ENCODE data around the gene MAPKAP1. TPM values are rescaled to one million over a fixed set of nuclear protein-coding genes. Genes with fewer than 3 reads are reported as not detected.

The MAPKAP1 gene
- total RNA-seq, 1 donor from 2014 or later, result 70.7 TPM

DNA sequence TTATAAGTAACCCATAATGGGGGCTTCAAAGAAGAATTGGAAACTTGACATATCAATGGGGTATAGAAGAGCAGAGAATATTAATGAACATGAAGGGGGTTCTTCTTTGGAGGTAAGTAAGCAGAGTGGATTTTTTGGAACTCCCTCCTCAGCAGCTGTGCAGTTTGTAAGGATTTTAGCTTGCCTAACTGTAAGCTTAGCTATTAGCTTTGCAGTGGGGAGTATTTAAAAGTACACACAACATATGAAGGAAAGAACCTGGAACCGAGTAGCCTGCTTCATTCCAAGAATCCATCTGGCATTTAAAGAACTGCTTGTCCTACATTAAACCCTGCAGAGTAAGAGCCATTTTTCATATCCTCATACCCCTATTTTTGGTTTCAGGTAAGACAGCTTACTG is 38.0 kb upstream of the MAPKAP1 start:
- Histone ChIP-seq H3K4me1 (peaks cover 12% of the 10 kb centered on the region), H3K36me3 (no peaks in the 10 kb centered on the region), H3K9me3 (no peaks in the 10 kb centered on the region), H3K4me3 (no peak overlapping the region), H3K27ac (no peak overlapping the region), H3K27me3 (no peaks in the 10 kb centered on the region)
- DNase-seq (ENCODE audit: extremely low spot score in 2 of 2), result no peak
- TF ChIP-seq, protein P1, sequence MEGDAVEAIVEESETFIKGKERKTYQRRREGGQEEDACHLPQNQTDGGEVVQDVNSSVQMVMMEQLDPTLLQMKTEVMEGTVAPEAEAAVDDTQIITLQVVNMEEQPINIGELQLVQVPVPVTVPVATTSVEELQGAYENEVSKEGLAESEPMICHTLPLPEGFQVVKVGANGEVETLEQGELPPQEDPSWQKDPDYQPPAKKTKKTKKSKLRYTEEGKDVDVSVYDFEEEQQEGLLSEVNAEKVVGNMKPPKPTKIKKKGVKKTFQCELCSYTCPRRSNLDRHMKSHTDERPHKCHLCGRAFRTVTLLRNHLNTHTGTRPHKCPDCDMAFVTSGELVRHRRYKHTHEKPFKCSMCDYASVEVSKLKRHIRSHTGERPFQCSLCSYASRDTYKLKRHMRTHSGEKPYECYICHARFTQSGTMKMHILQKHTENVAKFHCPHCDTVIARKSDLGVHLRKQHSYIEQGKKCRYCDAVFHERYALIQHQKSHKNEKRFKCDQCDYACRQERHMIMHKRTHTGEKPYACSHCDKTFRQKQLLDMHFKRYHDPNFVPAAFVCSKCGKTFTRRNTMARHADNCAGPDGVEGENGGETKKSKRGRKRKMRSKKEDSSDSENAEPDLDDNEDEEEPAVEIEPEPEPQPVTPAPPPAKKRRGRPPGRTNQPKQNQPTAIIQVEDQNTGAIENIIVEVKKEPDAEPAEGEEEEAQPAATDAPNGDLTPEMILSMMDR (IDR thresholded peaks at IDR 0.05), result no peak
- TF ChIP-seq POLR2A (IDR thresholded peaks at IDR 0.05), result no peak
- no peak for TF ChIP-seq POLR2AphosphoS5 (IDR thresholded peaks at IDR 0.05; ENCODE audit: insufficient read depth in 1 of 2, low read depth in 1 of 2)
- intact Hi-C loops (cut with DNase I), result loop anchor here (5.0 to 10.0 kb wide), 2 partner anchors 97 to 140 kb away; no protein-coding TSS in a partner anchor

DNA sequence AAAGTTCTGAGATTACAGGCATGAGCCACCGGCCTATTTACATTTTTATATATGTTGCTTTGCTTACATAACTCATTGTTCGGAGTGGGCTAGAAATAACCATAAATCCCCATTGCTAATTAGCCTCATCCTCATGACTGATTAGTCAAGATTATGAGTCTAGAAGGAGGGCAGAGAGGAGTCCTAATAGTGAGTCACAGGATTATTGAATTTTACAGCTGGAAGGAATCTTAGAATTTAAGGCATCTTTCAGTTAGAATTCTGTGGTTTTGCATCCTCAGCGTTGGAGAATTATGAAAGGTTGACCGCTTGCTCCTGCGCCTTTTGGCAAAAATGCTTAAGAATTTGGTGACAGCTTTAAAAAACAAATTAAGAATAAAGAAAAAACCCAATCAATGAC is 37.6 kb upstream of the MAPKAP1 start:
- peaks cover 12% of the 10 kb centered on the region for H3K4me1 ChIP-seq
- no peak overlapping the region for H3K4me3 ChIP-seq
- H3K27me3 ChIP-seq, result no peaks in the 10 kb centered on the region
- no peaks in the 10 kb centered on the region for H3K9me3 ChIP-seq
- no peak overlapping the region for H3K27ac ChIP-seq
- H3K36me3 ChIP-seq, result no peaks in the 10 kb centered on the region
- TF ChIP-seq, protein P1 (IDR thresholded peaks at IDR 0.05), result no peak
- TF ChIP-seq POLR2AphosphoS5 (IDR thresholded peaks at IDR 0.05; ENCODE audit: insufficient read depth in 1 of 2, low read depth in 1 of 2) (no peak), POLR2A (IDR thresholded peaks at IDR 0.05) (no peak)
- no peak for DNase-seq (ENCODE audit: extremely low spot score in 2 of 2)
- intact Hi-C loops (cut with DNase I), result loop anchor here (5.0 to 10.0 kb wide), 2 partner anchors 98 to 140 kb away; no protein-coding TSS in a partner anchor

DNA sequence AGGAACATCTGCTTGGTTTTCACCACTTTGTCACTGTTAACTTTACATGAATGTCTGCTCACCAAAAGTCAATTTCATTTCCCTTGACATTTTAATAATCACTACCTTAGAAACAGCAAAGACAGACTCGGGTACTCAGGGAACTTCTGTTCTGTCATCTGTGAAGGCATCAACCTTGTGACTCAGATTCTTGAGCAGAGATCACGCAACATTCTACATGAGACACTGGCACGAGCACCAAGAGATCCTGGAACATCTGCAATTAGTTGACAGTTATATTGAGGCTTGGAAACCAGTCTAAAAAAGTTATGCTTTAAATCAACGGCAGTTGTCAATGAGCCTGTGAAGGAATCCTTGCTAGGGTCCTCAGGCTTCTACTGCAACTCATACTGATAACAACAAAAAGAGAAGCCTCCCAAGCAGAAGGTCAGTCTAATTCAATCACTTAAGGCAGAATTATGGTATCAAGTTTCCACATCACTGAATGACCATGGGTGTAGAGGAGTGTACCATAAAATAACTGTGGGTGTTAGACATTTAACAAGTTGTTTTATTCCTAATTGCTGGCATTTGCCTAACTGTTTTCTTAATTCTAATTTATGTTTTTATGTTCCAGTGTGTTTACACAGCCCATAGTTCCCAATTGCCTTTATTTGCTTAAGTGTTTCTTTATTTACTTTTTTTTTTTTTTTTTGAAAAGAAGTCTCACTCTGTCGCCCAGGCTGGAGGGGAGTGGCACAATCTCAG is 36.8 kb upstream of the MAPKAP1 start:
- intact Hi-C loops (cut with DNase I), result loop anchor here (10.0 kb wide), 1 partner anchor 141 kb away; no protein-coding TSS in a partner anchor
- TF ChIP-seq POLR2AphosphoS5 (IDR thresholded peaks at IDR 0.05; ENCODE audit: insufficient read depth in 1 of 2, low read depth in 1 of 2) (no peak), POLR2A (IDR thresholded peaks at IDR 0.05) (no peak)
- TF ChIP-seq, protein P1 (IDR thresholded peaks at IDR 0.05), result no peak

DNA sequence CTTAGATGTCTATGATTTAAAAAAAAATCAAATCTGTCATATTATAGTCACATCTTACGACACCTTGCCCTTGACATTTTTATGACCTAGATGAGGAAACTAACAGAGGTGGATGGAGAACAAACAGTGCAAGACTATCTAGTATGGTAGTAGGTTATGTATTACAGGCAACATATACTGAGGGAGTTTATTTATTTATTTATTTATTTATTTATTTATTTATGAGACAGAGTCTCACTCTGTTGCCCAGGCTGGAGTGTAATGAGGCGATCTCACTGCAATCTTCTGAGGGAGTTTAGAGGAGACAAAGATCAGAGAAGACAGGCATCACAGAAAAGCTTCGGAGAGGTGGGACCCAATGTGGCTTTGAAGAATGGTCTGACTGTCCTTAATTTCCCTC is 35.6 kb upstream of the MAPKAP1 start:
- no peak overlapping the region for H3K27ac ChIP-seq
- no peaks in the 10 kb centered on the region for H3K27me3 ChIP-seq
- H3K4me3 ChIP-seq, result no peak overlapping the region
- H3K9me3 ChIP-seq, result no peaks in the 10 kb centered on the region
- TF ChIP-seq POLR2A (IDR thresholded peaks at IDR 0.05) (no peak), POLR2AphosphoS5 (IDR thresholded peaks at IDR 0.05; ENCODE audit: insufficient read depth in 1 of 2, low read depth in 1 of 2) (no peak)
- TF ChIP-seq, protein P1 (IDR thresholded peaks at IDR 0.05), result no peak
- intact Hi-C loops (cut with DNase I), result loop anchor here (10.0 kb wide), 1 partner anchor 142 kb away; no protein-coding TSS in a partner anchor
- peaks cover 12% of the 10 kb centered on the region for H3K4me1 ChIP-seq
- no peaks in the 10 kb centered on the region for H3K36me3 ChIP-seq
- DNase-seq (ENCODE audit: extremely low spot score in 2 of 2), result no peak

More for the DNA sequence above, 36.8 kb upstream of the MAPKAP1 start:
- Histone ChIP-seq H3K36me3 (no peaks in the 10 kb centered on the region), H3K9me3 (no peaks in the 10 kb centered on the region), H3K4me1 (peaks cover 12% of the 10 kb centered on the region), H3K27ac (no peak overlapping the region), H3K27me3 (no peaks in the 10 kb centered on the region), H3K4me3 (no peak overlapping the region)
- no peak for DNase-seq (ENCODE audit: extremely low spot score in 2 of 2)

DNA sequence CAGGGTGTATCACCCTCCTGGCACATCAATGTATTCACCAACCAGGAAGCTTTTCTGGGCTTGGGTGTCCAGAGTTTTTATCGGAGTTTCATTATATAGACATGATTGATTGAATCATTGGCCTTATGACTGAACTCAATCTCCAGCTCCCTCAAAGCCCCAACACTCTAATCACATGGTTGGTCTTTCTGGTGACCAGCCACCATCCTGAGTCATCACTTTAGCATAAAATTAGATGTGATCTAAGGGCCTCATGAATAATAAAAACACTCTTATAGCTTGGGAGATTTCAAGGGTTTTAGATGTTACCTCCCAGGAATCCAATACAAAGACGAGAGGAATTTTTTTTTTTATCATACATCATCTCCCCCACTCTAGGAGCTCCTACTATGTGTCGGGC is 32.4 kb upstream of the MAPKAP1 start:
- Histone ChIP-seq H3K27me3 (no peaks in the 10 kb centered on the region), H3K4me1 (no peaks in the 10 kb centered on the region), H3K9me3 (no peaks in the 10 kb centered on the region), H3K36me3 (no peaks in the 10 kb centered on the region), H3K4me3 (no peak overlapping the region), H3K27ac (no peak overlapping the region)
- intact Hi-C loops (cut with DNase I), result no loop called here
- no peak for DNase-seq (ENCODE audit: extremely low spot score in 2 of 2)
- no peak for TF ChIP-seq POLR2A (IDR thresholded peaks at IDR 0.05)
- TF ChIP-seq, protein P1 (IDR thresholded peaks at IDR 0.05), result no peak
- TF ChIP-seq POLR2AphosphoS5 (IDR thresholded peaks at IDR 0.05; ENCODE audit: insufficient read depth in 1 of 2, low read depth in 1 of 2), result no peak

All from vagina (tissue), 2 donors.